ENCODE data around the gene NCAPG.

DNA sequence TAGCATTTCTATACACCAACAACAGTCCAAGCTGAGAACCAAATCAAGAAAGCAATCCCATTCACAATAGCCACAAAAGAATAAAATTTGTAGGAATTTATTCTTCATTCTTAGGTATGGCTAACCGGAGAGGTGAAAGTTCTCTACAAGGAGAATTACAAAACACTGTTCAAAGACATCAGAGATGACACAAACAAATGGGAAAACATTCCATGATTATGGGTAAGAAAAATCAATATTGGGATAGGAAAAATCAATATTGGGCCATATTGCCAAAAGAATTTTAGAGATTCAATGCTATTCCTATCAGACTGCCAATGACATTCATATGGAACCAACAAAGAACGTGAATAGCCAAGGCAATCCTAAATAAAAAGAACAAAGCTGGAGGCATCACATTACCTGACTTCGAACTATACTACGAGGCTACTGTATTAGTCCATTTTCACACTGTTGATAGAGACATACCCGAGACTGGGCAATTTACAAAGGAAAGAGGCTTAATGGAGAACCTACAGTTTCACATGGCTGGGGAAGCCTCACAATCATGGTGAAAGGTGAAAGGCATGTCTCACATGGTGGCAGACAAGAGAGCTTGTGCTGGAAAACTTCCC, 49.1 kb downstream of the NCAPG start:
- TF ChIP-seq, protein P1, sequence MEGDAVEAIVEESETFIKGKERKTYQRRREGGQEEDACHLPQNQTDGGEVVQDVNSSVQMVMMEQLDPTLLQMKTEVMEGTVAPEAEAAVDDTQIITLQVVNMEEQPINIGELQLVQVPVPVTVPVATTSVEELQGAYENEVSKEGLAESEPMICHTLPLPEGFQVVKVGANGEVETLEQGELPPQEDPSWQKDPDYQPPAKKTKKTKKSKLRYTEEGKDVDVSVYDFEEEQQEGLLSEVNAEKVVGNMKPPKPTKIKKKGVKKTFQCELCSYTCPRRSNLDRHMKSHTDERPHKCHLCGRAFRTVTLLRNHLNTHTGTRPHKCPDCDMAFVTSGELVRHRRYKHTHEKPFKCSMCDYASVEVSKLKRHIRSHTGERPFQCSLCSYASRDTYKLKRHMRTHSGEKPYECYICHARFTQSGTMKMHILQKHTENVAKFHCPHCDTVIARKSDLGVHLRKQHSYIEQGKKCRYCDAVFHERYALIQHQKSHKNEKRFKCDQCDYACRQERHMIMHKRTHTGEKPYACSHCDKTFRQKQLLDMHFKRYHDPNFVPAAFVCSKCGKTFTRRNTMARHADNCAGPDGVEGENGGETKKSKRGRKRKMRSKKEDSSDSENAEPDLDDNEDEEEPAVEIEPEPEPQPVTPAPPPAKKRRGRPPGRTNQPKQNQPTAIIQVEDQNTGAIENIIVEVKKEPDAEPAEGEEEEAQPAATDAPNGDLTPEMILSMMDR (IDR thresholded peaks at IDR 0.05 in 8 of 11, conservative IDR thresholded peaks at IDR 0.05 in 3 of 11), result no peak
- no peak for TF ChIP-seq POLR2A (IDR thresholded peaks at IDR 0.05)
- no peak for TF ChIP-seq POLR2AphosphoS5 (IDR thresholded peaks at IDR 0.05)

All from spleen (tissue), 7 donors.